Measurements from ENCODE around the gene BCL2L1.

Gene BCL2L1

GRCh38 chr20:31693987-31694661 lies 28.5 kb downstream of the BCL2L1 start:
- no peak for ATAC-seq
- TF ChIP-seq CSRNP3 (CRISPR knock-in tag; IDR thresholded peaks at IDR 0.05), result no peak
- TF ChIP-seq POU6F1 (CRISPR knock-in tag; IDR thresholded peaks at IDR 0.05; ENCODE audit: borderline replicate concordance, low read depth), result no peak
- TF ChIP-seq, protein P1, sequence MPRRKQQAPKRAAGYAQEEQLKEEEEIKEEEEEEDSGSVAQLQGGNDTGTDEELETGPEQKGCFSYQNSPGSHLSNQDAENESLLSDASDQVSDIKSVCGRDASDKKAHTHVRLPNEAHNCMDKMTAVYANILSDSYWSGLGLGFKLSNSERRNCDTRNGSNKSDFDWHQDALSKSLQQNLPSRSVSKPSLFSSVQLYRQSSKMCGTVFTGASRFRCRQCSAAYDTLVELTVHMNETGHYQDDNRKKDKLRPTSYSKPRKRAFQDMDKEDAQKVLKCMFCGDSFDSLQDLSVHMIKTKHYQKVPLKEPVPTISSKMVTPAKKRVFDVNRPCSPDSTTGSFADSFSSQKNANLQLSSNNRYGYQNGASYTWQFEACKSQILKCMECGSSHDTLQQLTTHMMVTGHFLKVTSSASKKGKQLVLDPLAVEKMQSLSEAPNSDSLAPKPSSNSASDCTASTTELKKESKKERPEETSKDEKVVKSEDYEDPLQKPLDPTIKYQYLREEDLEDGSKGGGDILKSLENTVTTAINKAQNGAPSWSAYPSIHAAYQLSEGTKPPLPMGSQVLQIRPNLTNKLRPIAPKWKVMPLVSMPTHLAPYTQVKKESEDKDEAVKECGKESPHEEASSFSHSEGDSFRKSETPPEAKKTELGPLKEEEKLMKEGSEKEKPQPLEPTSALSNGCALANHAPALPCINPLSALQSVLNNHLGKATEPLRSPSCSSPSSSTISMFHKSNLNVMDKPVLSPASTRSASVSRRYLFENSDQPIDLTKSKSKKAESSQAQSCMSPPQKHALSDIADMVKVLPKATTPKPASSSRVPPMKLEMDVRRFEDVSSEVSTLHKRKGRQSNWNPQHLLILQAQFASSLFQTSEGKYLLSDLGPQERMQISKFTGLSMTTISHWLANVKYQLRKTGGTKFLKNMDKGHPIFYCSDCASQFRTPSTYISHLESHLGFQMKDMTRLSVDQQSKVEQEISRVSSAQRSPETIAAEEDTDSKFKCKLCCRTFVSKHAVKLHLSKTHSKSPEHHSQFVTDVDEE (CRISPR knock-in tag; IDR thresholded peaks at IDR 0.05), result no peak
- no peak for TF ChIP-seq GLIS3 (CRISPR knock-in tag; IDR thresholded peaks at IDR 0.05)
- TF ChIP-seq OSR1 (CRISPR knock-in tag; IDR thresholded peaks at IDR 0.05), result no peak
- no peak for TF ChIP-seq ZC3H10 (CRISPR knock-in tag; IDR thresholded peaks at IDR 0.05)
- no peak for TF ChIP-seq BACH2 (CRISPR knock-in tag; IDR thresholded peaks at IDR 0.05; ENCODE audit: borderline replicate concordance)
- TF ChIP-seq ESRRG (CRISPR knock-in tag; IDR thresholded peaks at IDR 0.05), result no peak
- TF ChIP-seq ISL1 (CRISPR knock-in tag; IDR thresholded peaks at IDR 0.05), result no peak
- TF ChIP-seq SNAI2 (CRISPR knock-in tag; IDR thresholded peaks at IDR 0.05), result no peak
- TF ChIP-seq ARNTL (CRISPR knock-in tag; IDR thresholded peaks at IDR 0.05; ENCODE audit: borderline replicate concordance, low read depth), result no peak
- no peak for TF ChIP-seq RARB (CRISPR knock-in tag; IDR thresholded peaks at IDR 0.05)
- TF ChIP-seq ZNF8 (CRISPR knock-in tag; IDR thresholded peaks at IDR 0.05), result no peak
- TF ChIP-seq ZNF565 (CRISPR knock-in tag; conservative IDR thresholded peaks at IDR 0.05; ENCODE audit: low read depth), result no peak
- no peak for TF ChIP-seq PPARA (CRISPR knock-in tag; IDR thresholded peaks at IDR 0.05; ENCODE audit: borderline replicate concordance)
- no peak for TF ChIP-seq CSDC2 (CRISPR knock-in tag; IDR thresholded peaks at IDR 0.05)
- TF ChIP-seq PATZ1 (CRISPR knock-in tag; IDR thresholded peaks at IDR 0.05; ENCODE audit: borderline replicate concordance), result no peak

GRCh38 chr20:31693402-31693801 lies 29.3 kb downstream of the BCL2L1 start:
- no peak for TF ChIP-seq ZNF8 (CRISPR knock-in tag; IDR thresholded peaks at IDR 0.05)
- no peak for TF ChIP-seq CREB5 (CRISPR knock-in tag; IDR thresholded peaks at IDR 0.05; ENCODE audit: low read depth)
- no peak for TF ChIP-seq ZNF565 (CRISPR knock-in tag; conservative IDR thresholded peaks at IDR 0.05; ENCODE audit: low read depth)
- no peak for TF ChIP-seq OSR1 (CRISPR knock-in tag; IDR thresholded peaks at IDR 0.05)
- TF ChIP-seq ZFP30 (CRISPR knock-in tag; IDR thresholded peaks at IDR 0.05), result no peak
- TF ChIP-seq ZFP3 (CRISPR knock-in tag; IDR thresholded peaks at IDR 0.05), result no peak
- TF ChIP-seq TCF4 (CRISPR knock-in tag; IDR thresholded peaks at IDR 0.05; ENCODE audit: borderline replicate concordance), result no peak
- TF ChIP-seq RARB (CRISPR knock-in tag; IDR thresholded peaks at IDR 0.05), result no peak
- ATAC-seq, result no peak

Measured in SK-N-SH treated with all-trans-retinoic acid at 6 μM for 48 hours (cell line).